GM19395 (cell line): Measurements from ENCODE around the gene MGME1.

Experiments
- ATAC-seq: cut with Tn5 transposase; IDR thresholded peaks from one replicate; pipeline ENCODE4 v1.9.1; 2021; ENCODE audit warnings: mild to moderate bottlenecking, moderate library complexity; ENCODE audit not compliant: unreplicated experiment

MGME1 gene

DNA sequence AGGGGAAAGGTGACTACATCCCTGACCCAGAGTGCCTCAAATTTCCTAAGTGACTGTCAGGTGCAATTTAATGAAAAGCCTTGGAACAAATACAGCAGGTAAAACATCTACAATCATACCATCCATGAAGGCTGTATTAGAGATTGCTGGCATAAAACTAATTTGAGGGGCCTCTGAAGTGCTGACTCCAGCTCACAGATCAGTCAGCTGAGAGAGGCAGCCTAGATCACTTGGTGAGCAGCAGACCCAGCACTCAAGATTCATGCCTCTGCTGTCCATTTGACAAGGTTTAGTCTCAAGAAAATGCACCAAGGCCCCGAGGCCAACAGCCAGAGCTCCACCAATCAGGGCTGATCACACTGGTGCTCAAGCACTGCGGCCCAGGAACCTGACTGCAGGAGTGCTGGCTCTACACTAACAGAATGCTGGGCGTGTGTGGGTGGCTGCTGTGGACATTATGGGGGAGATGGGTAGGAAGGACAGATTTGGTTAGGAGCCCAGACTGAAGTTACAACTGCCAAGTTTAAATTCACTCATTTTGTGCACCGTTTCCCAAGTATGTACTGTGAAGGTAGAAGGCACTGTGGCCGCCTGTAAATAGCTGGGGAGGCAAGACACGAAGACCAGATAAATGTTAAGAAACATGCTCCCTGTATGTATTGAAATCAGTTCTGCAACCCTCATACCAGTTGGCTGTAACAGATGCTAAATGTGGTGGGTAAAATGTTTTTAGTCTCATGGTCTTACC is 28.4 kb upstream of the MGME1 start:
- no peak for ATAC-seq

DNA sequence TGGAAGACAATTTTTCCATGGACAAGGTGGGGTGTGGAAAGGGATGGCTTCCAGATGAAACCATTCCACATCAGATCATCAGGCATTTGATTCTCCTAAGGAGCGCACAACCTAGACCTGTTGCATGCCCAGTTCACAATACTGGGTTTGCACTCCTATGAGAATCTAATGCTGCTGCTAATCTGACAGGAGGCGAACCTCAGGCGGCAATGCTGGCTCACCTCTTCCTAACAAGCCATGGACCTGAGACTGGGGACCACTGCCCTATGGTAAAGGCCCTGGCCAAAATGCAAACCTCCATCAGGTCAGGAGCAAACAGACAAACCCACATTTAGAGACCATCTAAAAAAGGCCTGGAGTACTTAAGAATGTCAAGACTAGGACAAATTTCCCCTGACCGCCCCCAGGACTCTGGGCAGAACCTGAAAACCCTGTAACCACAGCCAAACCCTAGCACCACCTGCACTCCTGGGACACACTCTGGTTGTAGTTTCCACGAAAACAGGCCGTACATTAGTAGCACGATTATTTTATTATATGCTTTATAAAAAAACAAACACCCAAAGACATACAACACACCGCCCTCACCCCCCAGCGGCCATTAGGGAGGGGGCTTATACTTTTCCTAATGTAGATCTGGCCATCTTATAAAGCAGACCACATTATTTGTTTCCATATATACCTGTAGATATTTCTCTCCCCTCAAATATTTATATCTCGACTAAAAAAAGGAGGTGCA is 27.6 kb upstream of the MGME1 start:
- ATAC-seq, result no peak

GRCh38 chr20:17941826-17942196 is 27.0 kb upstream of the MGME1 start:
- ATAC-seq, result no peak

- ATAC-seq, result peak; percentile 67
Measured at GRCh38 chr20:17943343-17943742, 25.5 kb upstream of the MGME1 start.

DNA sequence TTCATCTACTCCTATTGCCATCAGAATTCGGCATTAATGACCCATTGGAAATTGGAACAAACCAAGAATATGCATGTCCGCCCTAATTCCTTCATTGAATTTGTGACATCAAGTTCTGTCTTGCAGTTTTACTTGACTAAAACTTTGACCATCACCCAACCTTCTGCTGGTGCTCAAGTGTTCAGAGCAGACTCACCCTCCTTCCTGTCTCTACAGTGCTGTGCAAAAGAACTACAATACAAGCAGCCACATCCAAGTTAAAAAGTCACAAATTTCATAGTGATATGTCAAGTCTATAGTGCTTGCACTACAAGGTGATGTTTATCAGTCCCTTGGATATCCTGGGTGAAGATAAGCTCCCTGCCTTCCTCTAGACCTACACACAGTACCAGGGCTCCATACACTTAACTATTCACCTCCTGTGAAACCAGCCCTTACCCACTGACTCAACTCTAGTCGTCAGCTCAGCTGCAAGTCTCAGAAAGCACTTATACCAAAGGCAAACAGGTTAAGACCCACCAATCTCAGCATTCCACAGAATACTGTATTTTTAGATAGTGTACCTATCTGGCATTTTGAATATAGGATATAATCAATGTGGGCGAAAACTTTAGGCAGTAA is 23.9 kb upstream of the MGME1 start:
- ATAC-seq, result no peak

DNA sequence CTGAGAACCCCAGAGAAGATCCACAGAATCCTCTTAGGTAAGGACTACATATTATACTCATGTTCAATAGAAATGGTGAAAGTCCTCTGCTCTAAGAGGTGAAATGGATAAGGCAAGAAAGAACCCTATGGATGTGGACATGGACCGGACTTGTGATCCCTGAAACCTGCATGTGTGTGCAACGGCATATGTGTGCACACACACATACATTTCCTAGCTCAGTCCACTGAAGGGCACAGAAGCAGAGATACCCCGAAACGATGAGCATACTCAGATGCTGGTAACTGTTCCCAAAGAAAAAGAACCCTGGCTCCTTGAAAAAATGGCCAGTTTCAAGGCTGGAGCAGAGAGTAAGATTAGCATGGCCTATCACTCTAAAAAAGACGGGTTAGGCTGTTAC is 22.8 kb upstream of the MGME1 start:
- no peak for ATAC-seq

- no peak for ATAC-seq
Measured at GRCh38 chr20:17946572-17947473, 22.0 kb upstream of the MGME1 start.

- ATAC-seq, result no peak
Measured at GRCh38 chr20:17947474-17947815, 21.4 kb upstream of the MGME1 start.

DNA sequence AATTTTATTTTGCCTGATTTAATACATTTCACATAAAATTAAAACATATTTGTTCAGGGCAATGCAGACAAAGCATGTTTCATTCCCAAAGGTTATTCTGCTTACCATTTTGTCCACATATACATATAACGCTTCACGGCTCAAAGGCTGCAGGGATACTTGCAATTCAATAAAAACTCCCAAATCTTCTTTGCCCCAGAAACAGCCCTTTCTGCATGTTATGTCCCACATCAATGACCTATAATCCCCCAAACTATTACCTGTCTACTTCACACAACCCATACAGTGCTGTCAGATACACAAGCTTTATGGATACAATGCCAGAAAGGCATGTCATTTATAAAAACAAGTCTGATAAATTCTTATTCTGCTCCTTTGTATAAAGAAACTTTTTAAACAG is 20.4 kb upstream of the MGME1 start:
- ATAC-seq, result no peak

- no peak for ATAC-seq
Measured at GRCh38 chr20:17949899-17950298, 18.9 kb upstream of the MGME1 start.

DNA sequence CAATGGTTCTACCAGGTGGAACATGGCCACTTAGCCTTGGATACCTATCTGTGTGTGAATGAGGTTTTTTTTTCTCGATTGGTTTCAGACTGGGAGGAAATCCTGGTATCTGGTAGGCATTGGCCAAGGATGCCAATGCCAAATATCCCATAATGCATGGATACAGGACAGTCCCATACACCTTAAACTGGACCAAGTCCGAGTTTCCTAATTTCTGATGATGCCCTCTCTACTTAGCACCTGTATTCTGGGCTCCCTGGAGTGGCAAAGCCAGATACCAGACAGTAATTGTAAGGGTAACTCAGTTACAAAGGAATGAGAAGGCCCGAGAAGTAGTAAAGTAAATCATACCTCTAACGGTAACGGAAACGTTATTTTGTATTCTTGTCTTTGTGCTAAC is 18.1 kb upstream of the MGME1 start:
- ATAC-seq, result no peak

GRCh38 chr20:17951323-17951722 is 17.5 kb upstream of the MGME1 start:
- no peak for ATAC-seq

DNA sequence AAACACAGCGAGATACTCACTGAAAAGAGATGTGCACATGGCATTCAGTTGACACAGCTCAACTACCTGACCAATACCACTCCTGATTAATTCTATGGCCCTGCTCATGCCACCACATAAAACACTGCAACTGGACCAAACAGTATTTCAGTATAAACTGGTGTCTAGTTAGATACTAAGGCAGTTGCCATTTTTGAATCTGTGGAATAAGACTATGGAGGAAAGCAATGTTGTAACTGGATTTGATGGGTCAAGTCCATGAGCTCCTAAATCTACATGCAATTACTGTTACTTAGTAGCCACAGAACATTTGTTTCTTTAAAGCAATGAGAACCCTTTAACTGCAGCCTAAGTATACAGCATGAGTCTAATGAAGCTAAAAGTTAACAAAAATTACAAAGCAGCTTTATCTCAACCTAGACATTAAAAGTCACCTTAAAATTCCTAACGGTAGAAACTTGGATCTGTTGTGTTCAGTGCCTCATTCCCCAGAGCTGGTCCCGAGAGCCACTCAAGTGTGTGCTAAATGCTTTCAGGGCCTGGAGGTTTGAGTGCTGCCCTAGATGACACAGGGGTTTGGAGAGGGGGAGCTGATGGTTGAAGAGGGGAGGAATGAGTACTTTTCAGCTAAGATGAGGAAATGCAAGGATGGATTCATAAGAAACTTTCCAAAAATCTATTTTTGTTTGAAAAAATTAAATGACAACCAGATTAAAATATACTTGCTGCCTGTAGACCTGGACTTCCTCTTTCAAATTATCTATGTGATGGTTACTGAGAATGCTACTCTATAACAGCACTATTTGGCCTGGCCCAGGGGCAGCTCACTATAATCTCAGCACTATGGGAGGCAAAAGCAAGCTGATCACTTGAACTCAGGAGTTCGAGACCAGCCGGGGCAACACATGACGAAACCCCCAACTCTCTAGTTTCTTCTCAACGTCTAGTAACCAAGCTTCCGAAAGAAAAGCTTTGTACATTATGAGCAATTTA is 15.8 kb upstream of the MGME1 start:
- ATAC-seq, result no peak

GRCh38 chr20:17953935-17954334 is 14.9 kb upstream of the MGME1 start:
- no peak for ATAC-seq

- ATAC-seq, result no peak
Measured at GRCh38 chr20:17955302-17955701, 13.5 kb upstream of the MGME1 start.

GRCh38 chr20:17956099-17956685 is 12.6 kb upstream of the MGME1 start:
- ATAC-seq, result no peak

- no peak for ATAC-seq
Measured at GRCh38 chr20:17957505-17958363, 11.1 kb upstream of the MGME1 start.

DNA sequence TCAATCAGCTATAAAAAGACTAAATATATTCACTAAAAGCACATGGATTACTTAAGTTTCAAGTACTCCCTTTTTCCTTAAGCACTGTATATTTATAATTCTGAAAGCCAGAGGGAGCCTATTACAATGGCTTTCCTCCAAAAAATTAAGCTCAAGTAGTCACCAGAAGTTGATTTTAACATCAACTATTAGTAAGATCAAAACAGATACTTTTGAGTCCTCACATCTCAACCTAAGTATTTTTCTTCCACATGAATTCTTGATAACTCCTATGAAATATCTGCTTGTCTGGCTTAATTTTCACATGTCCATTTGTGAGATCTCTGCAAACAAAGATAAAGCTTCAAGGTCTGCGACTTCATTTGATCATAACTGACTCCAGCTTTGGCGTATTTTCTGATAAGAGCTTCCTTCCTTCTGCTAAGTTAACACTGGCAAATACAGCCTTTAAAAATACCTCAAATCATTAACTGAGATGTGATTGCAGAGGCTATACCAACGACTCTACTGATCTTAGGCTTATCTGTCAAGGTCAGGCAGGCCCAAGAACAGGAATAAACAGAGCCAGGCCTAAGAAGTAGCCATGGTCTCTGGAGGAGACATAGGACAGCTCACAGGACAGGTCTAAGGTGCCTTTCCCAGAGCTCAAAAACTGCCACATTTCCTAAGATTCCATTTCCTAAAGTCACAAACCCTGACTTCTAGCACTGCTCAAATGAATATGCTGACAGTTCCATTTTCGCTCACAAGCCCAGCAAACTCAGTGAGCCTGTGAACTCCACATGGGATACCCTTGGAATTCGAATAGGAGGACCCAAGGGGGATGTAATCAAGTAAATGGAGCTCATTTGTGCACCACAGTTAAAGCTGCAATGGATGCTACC is 10.2 kb upstream of the MGME1 start:
- no peak for ATAC-seq
